Measurements from ENCODE around the gene PRPF40B. TPM values are rescaled to one million over a fixed set of nuclear protein-coding genes. Genes with fewer than 3 reads are reported as not detected.

PRPF40B gene
- total and polyA plus RNA-seq, 9 of the 15 experiments (the other 6 are each of a cell fraction or from before 2014, with no cell fraction given) = 0.55 to 10.6 (median 4.8) TPM

DNA sequence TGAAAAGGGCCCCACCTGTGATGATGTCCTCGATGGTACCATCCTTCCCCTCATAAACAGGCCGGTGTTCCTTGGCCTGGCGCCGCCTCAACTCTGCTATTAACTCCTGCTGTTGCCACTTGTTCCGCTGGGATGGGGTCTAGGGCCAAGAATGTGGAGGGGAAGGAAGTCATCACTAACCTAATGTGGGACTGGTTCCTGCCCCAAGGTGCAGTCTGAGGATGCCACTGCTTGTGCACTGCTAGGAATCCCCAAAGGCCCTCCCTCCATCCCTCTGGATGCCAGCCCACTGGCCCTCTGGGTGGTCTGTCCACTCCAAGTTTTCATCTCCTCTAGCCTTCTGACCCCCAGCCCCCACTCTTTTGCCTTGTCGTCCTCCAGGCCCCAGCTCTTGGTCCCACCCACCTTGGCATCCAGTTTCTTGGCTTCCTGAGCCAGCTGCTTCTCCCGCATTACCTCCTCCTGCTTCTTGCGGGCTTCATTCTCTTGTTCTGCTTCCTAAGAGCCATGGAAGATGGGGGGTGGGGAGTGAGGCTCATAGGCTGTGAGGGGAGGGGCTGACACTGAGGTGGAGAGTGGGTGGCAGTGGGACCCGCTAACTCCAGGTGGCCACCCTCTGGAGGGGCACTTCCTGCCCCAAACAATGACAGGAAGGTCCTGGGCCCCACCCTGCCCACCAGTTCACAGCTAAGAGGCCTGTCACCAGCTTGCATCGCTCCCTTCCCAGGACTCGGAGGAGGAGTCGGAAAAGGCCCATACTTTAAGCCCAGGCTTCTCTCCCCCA lies 23.7 kb downstream of the PRPF40B start (continued):
- TF ChIP-seq, protein P1, sequence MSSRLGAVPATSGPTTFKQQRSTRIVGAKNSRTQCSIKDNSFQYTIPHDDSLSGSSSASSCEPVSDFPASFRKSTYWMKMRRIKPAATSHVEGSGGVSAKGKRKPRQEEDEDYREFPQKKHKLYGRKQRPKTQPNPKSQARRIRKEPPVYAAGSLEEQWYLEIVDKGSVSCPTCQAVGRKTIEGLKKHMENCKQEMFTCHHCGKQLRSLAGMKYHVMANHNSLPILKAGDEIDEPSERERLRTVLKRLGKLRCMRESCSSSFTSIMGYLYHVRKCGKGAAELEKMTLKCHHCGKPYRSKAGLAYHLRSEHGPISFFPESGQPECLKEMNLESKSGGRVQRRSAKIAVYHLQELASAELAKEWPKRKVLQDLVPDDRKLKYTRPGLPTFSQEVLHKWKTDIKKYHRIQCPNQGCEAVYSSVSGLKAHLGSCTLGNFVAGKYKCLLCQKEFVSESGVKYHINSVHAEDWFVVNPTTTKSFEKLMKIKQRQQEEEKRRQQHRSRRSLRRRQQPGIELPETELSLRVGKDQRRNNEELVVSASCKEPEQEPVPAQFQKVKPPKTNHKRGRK (tag; IDR thresholded peaks at IDR 0.05) = no peak
- TF ChIP-seq FOXP1 (CRISPR knock-in tag; IDR thresholded peaks at IDR 0.05) = no peak
- TF ChIP-seq STAT5B (CRISPR knock-in tag; IDR thresholded peaks at IDR 0.05) = no peak
- TF ChIP-seq, protein P2, sequence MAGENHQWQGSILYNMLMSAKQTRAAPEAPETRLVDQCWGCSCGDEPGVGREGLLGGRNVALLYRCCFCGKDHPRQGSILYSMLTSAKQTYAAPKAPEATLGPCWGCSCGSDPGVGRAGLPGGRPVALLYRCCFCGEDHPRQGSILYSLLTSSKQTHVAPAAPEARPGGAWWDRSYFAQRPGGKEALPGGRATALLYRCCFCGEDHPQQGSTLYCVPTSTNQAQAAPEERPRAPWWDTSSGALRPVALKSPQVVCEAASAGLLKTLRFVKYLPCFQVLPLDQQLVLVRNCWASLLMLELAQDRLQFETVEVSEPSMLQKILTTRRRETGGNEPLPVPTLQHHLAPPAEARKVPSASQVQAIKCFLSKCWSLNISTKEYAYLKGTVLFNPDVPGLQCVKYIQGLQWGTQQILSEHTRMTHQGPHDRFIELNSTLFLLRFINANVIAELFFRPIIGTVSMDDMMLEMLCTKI (IDR thresholded peaks at IDR 0.05; ENCODE audit: partially characterized antibody) = no peak
- no peak for TF ChIP-seq ZFP1 (CRISPR knock-in tag; IDR thresholded peaks at IDR 0.05)
- no peak for TF ChIP-seq FOXJ3 (CRISPR knock-in tag; IDR thresholded peaks at IDR 0.05)
- TF ChIP-seq STAG1 (CRISPR knock-in tag; IDR thresholded peaks at IDR 0.05; ENCODE audit: borderline replicate concordance) = no peak
- no peak for TF ChIP-seq DMBX1 (CRISPR knock-in tag; IDR thresholded peaks at IDR 0.05; ENCODE audit: borderline replicate concordance)
- TF ChIP-seq, protein P3, sequence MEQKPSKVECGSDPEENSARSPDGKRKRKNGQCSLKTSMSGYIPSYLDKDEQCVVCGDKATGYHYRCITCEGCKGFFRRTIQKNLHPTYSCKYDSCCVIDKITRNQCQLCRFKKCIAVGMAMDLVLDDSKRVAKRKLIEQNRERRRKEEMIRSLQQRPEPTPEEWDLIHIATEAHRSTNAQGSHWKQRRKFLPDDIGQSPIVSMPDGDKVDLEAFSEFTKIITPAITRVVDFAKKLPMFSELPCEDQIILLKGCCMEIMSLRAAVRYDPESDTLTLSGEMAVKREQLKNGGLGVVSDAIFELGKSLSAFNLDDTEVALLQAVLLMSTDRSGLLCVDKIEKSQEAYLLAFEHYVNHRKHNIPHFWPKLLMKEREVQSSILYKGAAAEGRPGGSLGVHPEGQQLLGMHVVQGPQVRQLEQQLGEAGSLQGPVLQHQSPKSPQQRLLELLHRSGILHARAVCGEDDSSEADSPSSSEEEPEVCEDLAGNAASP (IDR thresholded peaks at IDR 0.05) = no peak
- TF ChIP-seq PHF21A (IDR thresholded peaks at IDR 0.05; ENCODE audit: borderline replicate concordance, low read depth) = no peak
- TF ChIP-seq LCOR (CRISPR knock-in tag; IDR thresholded peaks at IDR 0.05) = no peak
- TF ChIP-seq ZNF589 (CRISPR knock-in tag; IDR thresholded peaks at IDR 0.05; ENCODE audit: low read depth) = no peak
- TF ChIP-seq ELF2 (CRISPR knock-in tag; IDR thresholded peaks at IDR 0.05) = no peak
- no peak for TF ChIP-seq HNRNPUL1 (IDR thresholded peaks at IDR 0.05; ENCODE audit: low read length)

All from K562 (cell line).